ENCODE data around the gene HSPG2.

Gene HSPG2

DNA sequence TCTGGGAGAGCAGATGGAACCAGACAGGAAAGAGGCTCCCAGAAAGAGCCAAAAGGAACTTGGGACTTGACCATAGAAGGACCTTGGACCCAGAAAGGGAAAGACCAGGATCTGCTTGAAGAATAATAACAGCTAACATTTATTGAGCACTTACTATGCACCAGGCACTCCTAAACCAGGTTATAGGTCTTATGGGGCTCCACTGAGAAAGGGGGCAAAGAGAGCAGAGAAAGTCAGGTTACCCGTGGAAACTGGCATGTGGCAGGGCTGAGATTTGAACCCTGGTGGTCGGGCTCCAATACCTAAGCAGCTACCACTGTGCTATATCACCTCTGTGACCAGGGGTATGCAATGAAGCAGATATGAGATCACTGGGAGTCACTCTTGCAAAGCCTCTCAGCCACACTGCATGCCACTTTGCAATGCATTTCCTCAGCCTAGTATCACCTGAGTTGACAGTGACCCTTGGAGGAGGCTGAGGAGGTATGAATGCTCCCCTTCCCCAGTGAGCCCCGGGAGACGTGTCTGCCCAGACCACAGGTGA lies 37.8 kb downstream of the HSPG2 start:
- no peak for TF ChIP-seq EZH2 (IDR thresholded peaks at IDR 0.05; ENCODE audit: borderline replicate concordance, low read length)
- TF ChIP-seq, protein P1, sequence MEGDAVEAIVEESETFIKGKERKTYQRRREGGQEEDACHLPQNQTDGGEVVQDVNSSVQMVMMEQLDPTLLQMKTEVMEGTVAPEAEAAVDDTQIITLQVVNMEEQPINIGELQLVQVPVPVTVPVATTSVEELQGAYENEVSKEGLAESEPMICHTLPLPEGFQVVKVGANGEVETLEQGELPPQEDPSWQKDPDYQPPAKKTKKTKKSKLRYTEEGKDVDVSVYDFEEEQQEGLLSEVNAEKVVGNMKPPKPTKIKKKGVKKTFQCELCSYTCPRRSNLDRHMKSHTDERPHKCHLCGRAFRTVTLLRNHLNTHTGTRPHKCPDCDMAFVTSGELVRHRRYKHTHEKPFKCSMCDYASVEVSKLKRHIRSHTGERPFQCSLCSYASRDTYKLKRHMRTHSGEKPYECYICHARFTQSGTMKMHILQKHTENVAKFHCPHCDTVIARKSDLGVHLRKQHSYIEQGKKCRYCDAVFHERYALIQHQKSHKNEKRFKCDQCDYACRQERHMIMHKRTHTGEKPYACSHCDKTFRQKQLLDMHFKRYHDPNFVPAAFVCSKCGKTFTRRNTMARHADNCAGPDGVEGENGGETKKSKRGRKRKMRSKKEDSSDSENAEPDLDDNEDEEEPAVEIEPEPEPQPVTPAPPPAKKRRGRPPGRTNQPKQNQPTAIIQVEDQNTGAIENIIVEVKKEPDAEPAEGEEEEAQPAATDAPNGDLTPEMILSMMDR (IDR thresholded peaks at IDR 0.05; ENCODE audit: low read length): no peak
- no peak overlapping the region for H2AFZ ChIP-seq (ENCODE audit: low read length)
- no peak overlapping the region for H3K4me3 ChIP-seq (ENCODE audit: low read depth, low read length, poor library complexity, severe bottlenecking)
- no peaks in the 10 kb centered on the region for H3F3A ChIP-seq (ENCODE audit: insufficient read depth, low read length)
- no peaks in the 10 kb centered on the region for H3K4me1 ChIP-seq (ENCODE audit: insufficient read depth, low read length, severe bottlenecking)
- no peak overlapping the region for H3K9ac ChIP-seq (ENCODE audit: low read length)
- no peaks in the 10 kb centered on the region for H3K36me3 ChIP-seq (ENCODE audit: insufficient read depth, low read length)
- H3K79me2 ChIP-seq (ENCODE audit: insufficient read depth, low read length): no peaks in the 10 kb centered on the region
- H3K9me3 ChIP-seq (ENCODE audit: low read length): no peaks in the 10 kb centered on the region
- H3K27me3 ChIP-seq (ENCODE audit: insufficient read depth, low read length): peaks cover 13% of the 10 kb centered on the region; the same call in 1 of the 2 replicates
- no peaks in the 10 kb centered on the region for H4K20me1 ChIP-seq (ENCODE audit: insufficient read depth, low read length)
- no peak overlapping the region for H3K4me2 ChIP-seq (ENCODE audit: low read length)
- no peaks in the 10 kb centered on the region for H3K9me2 ChIP-seq (ENCODE audit: low read depth, low read length)
- H3K27ac ChIP-seq (ENCODE audit: low read depth, low read length, poor library complexity, severe bottlenecking): no peak overlapping the region

DNA sequence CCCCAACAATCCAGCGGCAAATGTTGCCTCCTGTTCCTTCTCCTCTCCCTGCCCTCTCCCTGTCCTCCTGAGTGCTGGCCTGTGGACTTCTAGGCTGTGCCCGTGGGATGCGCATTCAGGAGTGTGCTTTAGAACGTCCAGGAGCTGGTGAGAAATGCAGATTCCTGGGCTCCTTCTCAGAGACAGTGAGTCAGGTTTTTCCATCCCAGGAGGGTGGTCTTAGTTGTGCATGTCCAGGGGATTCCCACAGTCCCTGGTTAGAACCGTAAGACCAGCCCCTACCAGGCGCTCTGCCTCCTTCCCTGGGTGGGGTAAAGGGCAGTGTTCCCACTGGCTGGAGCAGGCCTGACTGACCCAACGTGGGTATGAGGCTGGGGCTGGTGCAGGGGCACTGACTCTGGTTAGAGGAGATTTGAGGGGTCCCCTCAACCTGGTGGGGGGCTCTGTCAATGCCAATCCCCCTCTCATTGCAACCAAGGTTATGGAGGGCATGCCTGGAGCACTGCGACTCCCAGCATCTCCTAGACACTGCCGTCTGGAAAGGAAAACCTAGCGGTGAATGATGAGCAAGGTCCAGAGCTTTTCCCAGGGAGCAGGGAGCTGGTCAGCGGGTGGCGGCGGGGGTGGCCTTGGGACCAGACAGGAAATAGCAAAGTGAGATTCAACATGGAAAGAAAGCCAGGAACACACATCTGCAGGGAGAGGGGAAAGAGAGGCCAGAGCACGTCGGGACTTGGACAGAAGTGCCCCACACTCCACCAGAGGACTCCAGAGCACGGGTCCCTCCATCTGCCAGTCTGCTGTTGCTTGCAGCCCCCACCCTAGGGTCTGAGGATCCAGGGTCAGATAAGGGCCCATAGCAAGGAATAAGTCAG lies 38.5 kb downstream of the HSPG2 start:
- Histone ChIP-seq H3K79me2 (ENCODE audit: insufficient read depth, low read length) (no peaks in the 10 kb centered on the region), H3K27ac (ENCODE audit: low read depth, low read length, poor library complexity, severe bottlenecking) (no peak overlapping the region), H3K4me2 (ENCODE audit: low read length) (no peak overlapping the region), H3K9me3 (ENCODE audit: low read length) (no peaks in the 10 kb centered on the region), H3K9ac (ENCODE audit: low read length) (no peak overlapping the region), H3F3A (ENCODE audit: insufficient read depth, low read length) (no peaks in the 10 kb centered on the region), H3K4me3 (ENCODE audit: low read depth, low read length, poor library complexity, severe bottlenecking) (no peak overlapping the region), H3K27me3 (ENCODE audit: insufficient read depth, low read length) (peaks cover 13% of the 10 kb centered on the region; the same call in 1 of the 2 replicates), H3K9me2 (ENCODE audit: low read depth, low read length) (no peaks in the 10 kb centered on the region), H3K4me1 (ENCODE audit: insufficient read depth, low read length, severe bottlenecking) (no peaks in the 10 kb centered on the region), H4K20me1 (ENCODE audit: insufficient read depth, low read length) (no peaks in the 10 kb centered on the region), H2AFZ (ENCODE audit: low read length) (no peak overlapping the region), H3K36me3 (ENCODE audit: insufficient read depth, low read length) (no peaks in the 10 kb centered on the region)
- TF ChIP-seq, protein P1 (IDR thresholded peaks at IDR 0.05; ENCODE audit: low read length): no peak
- TF ChIP-seq EZH2 (IDR thresholded peaks at IDR 0.05; ENCODE audit: borderline replicate concordance, low read length): no peak

DNA sequence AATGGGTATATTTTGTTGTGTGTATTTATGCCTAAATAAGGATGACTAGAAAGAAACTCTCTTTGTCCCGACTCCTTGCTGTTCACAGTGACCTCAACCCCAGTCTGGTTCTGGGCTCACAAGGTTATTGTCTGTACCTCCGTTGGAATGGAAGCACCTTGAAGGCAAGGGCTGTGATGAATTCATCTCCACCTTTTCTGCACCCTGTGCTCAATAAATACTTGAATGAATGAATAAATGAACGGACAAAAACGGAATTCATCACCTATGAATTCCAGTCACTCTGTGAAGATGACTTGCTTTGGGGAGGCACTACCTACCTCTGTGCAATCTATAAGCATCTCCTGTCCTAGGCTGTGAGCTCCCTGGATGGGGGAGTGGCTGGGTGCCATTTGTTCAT lies 39.3 kb downstream of the HSPG2 start:
- H3K27me3 ChIP-seq (ENCODE audit: insufficient read depth, low read length): peaks cover 13% of the 10 kb centered on the region; the same call in 1 of the 2 replicates
- H3K4me1 ChIP-seq (ENCODE audit: insufficient read depth, low read length, severe bottlenecking): no peaks in the 10 kb centered on the region
- H3K9me2 ChIP-seq (ENCODE audit: low read depth, low read length): no peaks in the 10 kb centered on the region
- no peaks in the 10 kb centered on the region for H3K9me3 ChIP-seq (ENCODE audit: low read length)
- TF ChIP-seq EZH2 (IDR thresholded peaks at IDR 0.05; ENCODE audit: borderline replicate concordance, low read length): no peak
- TF ChIP-seq, protein P1 (IDR thresholded peaks at IDR 0.05; ENCODE audit: low read length): no peak
- no peak overlapping the region for H2AFZ ChIP-seq (ENCODE audit: low read length)
- no peaks in the 10 kb centered on the region for H3F3A ChIP-seq (ENCODE audit: insufficient read depth, low read length)
- H3K4me2 ChIP-seq (ENCODE audit: low read length): no peak overlapping the region
- no peak overlapping the region for H3K27ac ChIP-seq (ENCODE audit: low read depth, low read length, poor library complexity, severe bottlenecking)
- H4K20me1 ChIP-seq (ENCODE audit: insufficient read depth, low read length): no peaks in the 10 kb centered on the region
- no peak overlapping the region for H3K9ac ChIP-seq (ENCODE audit: low read length)
- H3K4me3 ChIP-seq (ENCODE audit: low read depth, low read length, poor library complexity, severe bottlenecking): no peak overlapping the region
- H3K79me2 ChIP-seq (ENCODE audit: insufficient read depth, low read length): no peaks in the 10 kb centered on the region
- H3K36me3 ChIP-seq (ENCODE audit: insufficient read depth, low read length): no peaks in the 10 kb centered on the region

All from OCI-LY1 (cell line).